Neural cell (in vitro differentiated cells): Measurements from ENCODE around the gene RANGAP1. TPM values are rescaled to one million over a fixed set of nuclear protein-coding genes. Genes with fewer than 3 reads are reported as not detected.

Source experiments
- H2AFZ ChIP-seq: fragments of 200-600, 300-800 bp; sonication (generic), shearing (Covaris generic); 2 replicates; pipeline ENCODE4 v1.6.0; 2014; ENCODE audit warnings: low read depth, mild to moderate bottlenecking, antibody characterized with exemption, low read length, moderate library complexity
- H3F3A ChIP-seq: fragments of 200-600 bp; shearing (Covaris generic); 2 replicates; pipeline ENCODE4 v1.6.1; 2016; ENCODE audit warnings: mild to moderate bottlenecking, moderate library complexity, mixed read lengths, antibody characterized with exemption, low read length; ENCODE audit not compliant: insufficient read depth, poor library complexity, severe bottlenecking
- H3K27ac ChIP-seq: fragments of 200-600, 300-800 bp; sonication (generic), shearing (Covaris generic); 2 replicates; pipeline ENCODE4 v1.5.1; 2014; ENCODE audit warnings: mild to moderate bottlenecking, low read length, moderate library complexity
- H3K27me3 ChIP-seq: fragments of 300-800, 200-600 bp; sonication (generic), shearing (Covaris generic); 2 replicates; pipeline ENCODE4 v1.6.0; 2014; ENCODE audit warnings: mild to moderate bottlenecking, low read depth, low read length, moderate library complexity; ENCODE audit not compliant: insufficient read depth
- H3K36me3 ChIP-seq: fragments of 300-800, 200-600 bp; sonication (generic), shearing (Covaris generic); 2 replicates; pipeline ENCODE4 v1.5.1; 2014; ENCODE audit warnings: mild to moderate bottlenecking, antibody characterized with exemption, low read length, moderate library complexity; ENCODE audit not compliant: insufficient read depth
- H3K4me2 ChIP-seq: fragments of 300-800, 200-600 bp; sonication (generic), shearing (Covaris generic); 2 replicates; pipeline ENCODE4 v1.6.0; 2014; ENCODE audit warnings: mild to moderate bottlenecking, low read length
- H3K4me3 ChIP-seq: fragments of 300-800, 200-600 bp; sonication (generic), shearing (Covaris generic); 2 replicates; pipeline ENCODE4 v1.5.1; 2014; ENCODE audit warnings: mild to moderate bottlenecking, low read length, moderate library complexity
- H3K79me2 ChIP-seq: fragments of 200-600 bp; shearing (Covaris generic); replicated peaks from 2 replicates; pipeline ENCODE4 v1.6.0; 2014; ENCODE audit warnings: mild to moderate bottlenecking, low read length, moderate library complexity; ENCODE audit not compliant: insufficient read depth
- H3K9ac ChIP-seq: fragments of 300-800, 200-600 bp; sonication (generic), shearing (Covaris generic); 2 replicates; pipeline ENCODE4 v1.6.1; 2016; ENCODE audit warnings: mild to moderate bottlenecking, low read length, mixed read lengths
- H3K9me2 ChIP-seq: fragments of 200-600 bp; shearing (Covaris generic); 2 replicates; pipeline ENCODE4 v1.6.1; 2016; ENCODE audit warnings: mild to moderate bottlenecking, low read length, mixed read lengths; ENCODE audit not compliant: insufficient read depth
- H3K9me3 ChIP-seq: fragments of 200-600, 300-800 bp; sonication (generic), shearing (Covaris generic); 2 replicates; pipeline ENCODE4 v1.6.1; 2016; ENCODE audit warnings: mild to moderate bottlenecking, mixed run types, low read length, moderate library complexity, mixed read lengths
- H4K20me1 ChIP-seq: fragments of 200-600 bp; shearing (Covaris generic); 2 replicates; pipeline ENCODE4 v1.6.1; 2016; ENCODE audit warnings: mild to moderate bottlenecking, mixed run types; ENCODE audit not compliant: insufficient read depth
- CTCF ChIP-seq: fragments of 450-650 bp; IDR thresholded peaks from 2 replicates; pipeline ENCODE4 v1.5.1; 2014; ENCODE audit warnings: antibody characterized with exemption, mild to moderate bottlenecking, moderate library complexity; ENCODE audit not compliant: poor library complexity, severe bottlenecking
- EP300 ChIP-seq: fragments of 450-650 bp; conservative IDR thresholded peaks from 2 replicates; pipeline ENCODE4 v1.6.1; 2014; ENCODE audit warnings: antibody characterized with exemption, mild to moderate bottlenecking, moderate library complexity; ENCODE audit not compliant: poor library complexity, severe bottlenecking
- EZH2 ChIP-seq: fragments of 200-600, 300-800 bp; shearing (Covaris generic), sonication (generic); IDR thresholded peaks from 2 replicates; pipeline ENCODE4 v1.6.1; 2014; ENCODE audit warnings: antibody characterized with exemption, low read length, borderline replicate concordance, mild to moderate bottlenecking; ENCODE audit not compliant: insufficient read depth, poor library complexity, severe bottlenecking
- MXI1 ChIP-seq: fragments of 450-650 bp; conservative IDR thresholded peaks from 2 replicates; pipeline ENCODE4 v1.6.1; 2014; ENCODE audit warnings: antibody characterized with exemption, mild to moderate bottlenecking; ENCODE audit not compliant: poor library complexity, severe bottlenecking
- POLR2AphosphoS5 ChIP-seq: IDR thresholded peaks from 2 replicates; pipeline ENCODE4 v1.6.1; 2012
- RAD21 ChIP-seq: fragments of 450-650 bp; conservative IDR thresholded peaks from 2 replicates; pipeline ENCODE4 v1.6.1; 2014; ENCODE audit warnings: antibody characterized with exemption, mild to moderate bottlenecking, moderate library complexity
- SMC3 ChIP-seq: fragments of 450-650 bp; conservative IDR thresholded peaks from 2 replicates; pipeline ENCODE4 v1.6.1; 2014; ENCODE audit warnings: antibody characterized with exemption, mild to moderate bottlenecking, moderate library complexity; ENCODE audit not compliant: poor library complexity
- TAF1 ChIP-seq: IDR thresholded peaks from 2 replicates; pipeline ENCODE4 v1.6.1; 2012; ENCODE audit warnings: low read depth
- polyA plus RNA-seq: library from polyadenylated mRNA; depleted of rRNA; stranded (reverse); fragments of >200 nt; gene quantifications from 2 replicates; pipeline ENCODE4 v1.2.3, GENCODE V29; 2014
- TF ChIP-seq, protein P1 (sequence below): IDR thresholded peaks from 2 replicates; pipeline ENCODE4 v1.6.1; 2012; ENCODE audit warnings: borderline replicate concordance

The RANGAP1 gene
- polyA plus RNA-seq, 1 donor from 2014 or later = 48.6 TPM

DNA sequence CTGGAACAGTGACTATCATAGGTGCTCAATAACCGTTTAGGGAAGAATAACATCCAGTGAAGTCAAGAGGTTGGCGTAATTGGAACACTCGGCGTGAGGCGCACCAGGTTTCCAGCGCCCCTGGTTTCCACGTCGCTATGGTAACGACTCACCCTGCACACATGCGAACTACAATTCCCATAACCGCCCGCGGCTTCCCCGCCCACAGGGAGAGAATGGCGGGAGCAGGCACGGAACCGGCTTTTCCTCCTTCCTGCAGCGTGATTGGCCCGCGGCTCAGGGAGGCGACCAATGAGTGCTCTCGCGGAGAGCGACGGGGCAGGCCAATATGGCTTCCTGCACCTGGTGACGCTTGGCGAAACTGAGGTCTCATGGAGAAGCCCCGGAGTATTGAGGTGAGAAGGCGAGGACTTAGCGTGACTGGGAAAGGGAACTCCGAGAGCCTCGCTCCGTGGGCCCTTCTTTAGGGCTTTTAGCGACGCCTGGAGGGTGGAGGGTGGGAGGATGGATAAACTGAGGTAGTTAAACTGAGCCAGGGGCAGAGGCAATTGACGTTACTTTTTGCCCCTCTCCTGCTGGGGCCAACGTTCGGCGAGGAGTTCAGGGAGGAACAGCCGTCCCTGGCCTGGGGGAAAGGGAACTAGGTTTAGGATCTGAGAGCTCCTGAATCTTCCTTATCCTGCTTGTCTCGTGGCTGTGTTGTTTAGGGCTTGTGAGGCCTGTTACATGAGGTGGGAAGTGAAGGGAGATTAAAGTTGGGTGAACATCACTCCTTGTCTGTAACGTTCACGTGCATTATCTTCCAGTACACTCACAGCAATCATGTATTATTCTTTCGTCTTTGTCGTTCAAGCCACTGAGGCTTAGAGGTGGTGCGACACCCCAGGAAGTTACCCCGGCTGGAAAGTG is 80.7 kb downstream of the RANGAP1 start, which contains the start of gene L3MBTL2:
L3MBTL2 (plus strand) TSS at position 321 of the 909 bp plus-strand sequence; CDS start at position 372, 51 bp downstream.
- TF ChIP-seq TAF1 = no peak
- peak; percentile 61 for TF ChIP-seq POLR2AphosphoS5
- TF ChIP-seq, protein P1, sequence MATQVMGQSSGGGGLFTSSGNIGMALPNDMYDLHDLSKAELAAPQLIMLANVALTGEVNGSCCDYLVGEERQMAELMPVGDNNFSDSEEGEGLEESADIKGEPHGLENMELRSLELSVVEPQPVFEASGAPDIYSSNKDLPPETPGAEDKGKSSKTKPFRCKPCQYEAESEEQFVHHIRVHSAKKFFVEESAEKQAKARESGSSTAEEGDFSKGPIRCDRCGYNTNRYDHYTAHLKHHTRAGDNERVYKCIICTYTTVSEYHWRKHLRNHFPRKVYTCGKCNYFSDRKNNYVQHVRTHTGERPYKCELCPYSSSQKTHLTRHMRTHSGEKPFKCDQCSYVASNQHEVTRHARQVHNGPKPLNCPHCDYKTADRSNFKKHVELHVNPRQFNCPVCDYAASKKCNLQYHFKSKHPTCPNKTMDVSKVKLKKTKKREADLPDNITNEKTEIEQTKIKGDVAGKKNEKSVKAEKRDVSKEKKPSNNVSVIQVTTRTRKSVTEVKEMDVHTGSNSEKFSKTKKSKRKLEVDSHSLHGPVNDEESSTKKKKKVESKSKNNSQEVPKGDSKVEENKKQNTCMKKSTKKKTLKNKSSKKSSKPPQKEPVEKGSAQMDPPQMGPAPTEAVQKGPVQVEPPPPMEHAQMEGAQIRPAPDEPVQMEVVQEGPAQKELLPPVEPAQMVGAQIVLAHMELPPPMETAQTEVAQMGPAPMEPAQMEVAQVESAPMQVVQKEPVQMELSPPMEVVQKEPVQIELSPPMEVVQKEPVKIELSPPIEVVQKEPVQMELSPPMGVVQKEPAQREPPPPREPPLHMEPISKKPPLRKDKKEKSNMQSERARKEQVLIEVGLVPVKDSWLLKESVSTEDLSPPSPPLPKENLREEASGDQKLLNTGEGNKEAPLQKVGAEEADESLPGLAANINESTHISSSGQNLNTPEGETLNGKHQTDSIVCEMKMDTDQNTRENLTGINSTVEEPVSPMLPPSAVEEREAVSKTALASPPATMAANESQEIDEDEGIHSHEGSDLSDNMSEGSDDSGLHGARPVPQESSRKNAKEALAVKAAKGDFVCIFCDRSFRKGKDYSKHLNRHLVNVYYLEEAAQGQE = no peak
- peak; percentile 95 for TF ChIP-seq MXI1
- no peak for TF ChIP-seq EP300
- TF ChIP-seq CTCF = no peak
- no peak for TF ChIP-seq EZH2
- peak; percentile 2 for TF ChIP-seq RAD21
- peak; percentile 38 for TF ChIP-seq SMC3
- Histone ChIP-seq H3F3A (no peaks in the 10 kb centered on the region), H2AFZ (peak within 1 kb of the TSS; percentile 67), H3K9ac (peak within 1 kb of the TSS; percentile 70), H3K36me3 (no peaks in the 10 kb centered on the region), H3K4me3 (peak within 1 kb of the TSS; percentile 85), H3K79me2 (peaks cover 9% of the 10 kb centered on the region), H3K27me3 (no peaks in the 10 kb centered on the region), H3K4me2 (peak within 1 kb of the TSS; percentile 68), H3K9me2 (no peaks in the 10 kb centered on the region), H4K20me1 (no peaks in the 10 kb centered on the region), H3K9me3 (no peaks in the 10 kb centered on the region), H3K27ac (peak within 1 kb of the TSS; percentile 53)

DNA sequence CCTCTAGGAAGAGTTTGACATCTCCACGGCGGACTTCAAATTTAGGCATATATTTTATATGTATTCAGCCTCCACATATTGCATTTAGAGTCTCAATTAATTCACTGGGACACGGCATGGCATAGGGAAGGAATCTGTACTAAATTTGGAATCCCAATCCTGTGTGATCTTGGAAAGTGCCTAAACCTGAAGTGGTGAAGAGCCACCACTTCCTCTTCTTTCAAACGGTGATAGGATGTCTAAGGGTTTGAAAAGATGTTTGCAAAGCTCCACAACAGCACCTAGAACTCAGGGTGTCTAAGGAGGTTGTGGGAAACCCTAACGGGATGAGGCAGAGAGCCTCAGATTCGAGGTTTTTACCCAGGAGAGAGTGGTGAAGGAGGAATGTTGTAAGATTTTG is 81.9 kb downstream of the RANGAP1 start:
- no peak for TF ChIP-seq POLR2AphosphoS5
- no peak for TF ChIP-seq TAF1
- no peak for TF ChIP-seq EP300
- TF ChIP-seq, protein P1 = no peak
- TF ChIP-seq MXI1 = no peak
- no peak for TF ChIP-seq SMC3
- no peak for TF ChIP-seq EZH2
- TF ChIP-seq CTCF = no peak
- TF ChIP-seq RAD21 = no peak
- Histone ChIP-seq H3K27me3 (no peaks in the 10 kb centered on the region), H2AFZ (no peak overlapping the region), H3K4me3 (no peak overlapping the region), H4K20me1 (no peaks in the 10 kb centered on the region), H3K4me2 (no peak overlapping the region), H3K36me3 (no peaks in the 10 kb centered on the region), H3K9me3 (no peaks in the 10 kb centered on the region), H3K79me2 (peaks cover 9% of the 10 kb centered on the region), H3K9me2 (no peaks in the 10 kb centered on the region), H3F3A (no peaks in the 10 kb centered on the region), H3K9ac (no peak overlapping the region), H3K27ac (no peak overlapping the region)
